GM18858 (cell line): ENCODE data around the gene N4BP2L2.

ENCODE experiments used
- ATAC-seq: cut with Tn5 transposase; IDR thresholded peaks from one replicate; pipeline ENCODE4 v1.9.1; 2021; ENCODE audit not compliant: unreplicated experiment

The N4BP2L2 gene

DNA sequence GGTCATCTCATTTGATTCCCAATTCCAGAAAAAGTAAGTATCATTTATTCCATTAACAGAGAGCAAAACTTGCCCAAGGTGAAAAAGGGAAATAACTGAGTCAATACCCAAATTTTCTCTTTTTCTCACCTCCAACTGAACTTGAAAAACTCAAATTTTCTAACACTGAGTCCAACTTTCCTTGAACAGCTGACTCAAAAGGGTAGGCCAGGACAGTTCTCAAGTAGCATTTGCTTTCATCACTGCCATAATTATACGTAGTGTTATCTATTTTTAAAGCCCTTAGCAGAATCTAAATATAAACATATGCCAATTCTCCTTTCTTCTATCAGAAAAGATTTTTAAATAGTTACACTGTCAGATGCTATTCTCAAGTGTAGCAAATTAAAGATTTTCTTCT lies 3.5 kb downstream of the N4BP2L2 start:
- ATAC-seq = no peak

DNA sequence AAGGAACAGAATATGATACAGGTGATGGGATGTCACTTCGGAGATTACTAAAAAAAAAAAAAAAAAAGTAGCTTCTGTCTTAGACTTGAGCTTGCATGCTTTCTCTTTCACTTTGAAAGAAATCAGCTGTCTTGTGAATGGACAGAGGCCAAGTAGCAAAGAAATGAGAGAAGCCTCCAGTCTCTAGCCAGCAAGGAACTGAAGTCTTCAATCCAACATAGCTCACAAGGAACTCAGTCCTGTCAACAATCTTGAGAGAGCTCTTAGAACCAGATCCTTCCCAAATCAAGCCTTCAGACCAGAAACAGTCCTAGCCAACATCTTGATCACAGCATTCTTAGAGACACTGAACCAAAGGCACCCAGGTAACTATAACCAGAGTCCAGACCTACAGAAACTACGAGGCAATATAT lies 7.7 kb downstream of the N4BP2L2 start:
- ATAC-seq = no peak

DNA sequence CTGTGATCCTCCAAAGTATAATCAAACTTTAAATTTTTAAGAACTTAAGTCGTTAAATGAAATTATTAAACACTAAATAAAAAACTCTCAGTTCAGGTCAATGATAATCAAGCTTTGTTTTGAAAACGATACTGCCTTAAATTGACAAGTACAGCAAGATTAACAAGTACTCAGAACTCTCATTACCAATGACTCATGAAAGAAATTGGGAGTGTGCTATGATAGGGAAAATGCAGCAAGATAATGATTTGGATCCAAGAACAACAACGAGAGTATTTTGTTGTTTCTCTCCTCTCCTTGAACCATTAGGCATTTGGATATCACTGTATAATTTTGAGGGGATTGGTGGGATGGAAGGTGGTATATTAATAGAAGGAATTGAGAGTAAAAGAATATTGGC lies 10.2 kb downstream of the N4BP2L2 start:
- ATAC-seq = no peak

- ATAC-seq = no peak
Measured at GRCh38 chr13:32527151-32527550, 11.4 kb downstream of the N4BP2L2 start.

DNA sequence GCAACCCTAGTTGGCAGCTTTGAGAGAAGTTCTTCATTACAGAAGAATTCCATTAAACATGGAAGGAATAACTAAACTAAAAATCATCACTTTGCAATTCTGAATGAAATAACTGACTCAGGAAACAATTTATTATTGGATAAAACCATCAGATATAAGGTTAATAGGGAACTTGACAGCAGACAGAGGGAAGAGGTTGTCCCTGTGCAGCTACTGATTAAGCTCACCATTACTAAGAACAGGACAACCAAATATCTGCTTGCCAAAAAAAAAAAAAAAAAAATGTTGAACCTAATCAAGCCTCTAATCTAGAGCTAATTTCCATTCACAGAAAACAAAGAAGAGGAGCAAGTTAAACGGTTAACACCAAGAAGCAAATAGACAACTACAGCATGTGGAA lies 12.8 kb downstream of the N4BP2L2 start:
- ATAC-seq = no peak

- ATAC-seq = no peak
Measured at GRCh38 chr13:32515246-32515645, 23.3 kb downstream of the N4BP2L2 start.

GRCh38 chr13:32511482-32511881 lies 27.1 kb downstream of the N4BP2L2 start:
- ATAC-seq = no peak

DNA sequence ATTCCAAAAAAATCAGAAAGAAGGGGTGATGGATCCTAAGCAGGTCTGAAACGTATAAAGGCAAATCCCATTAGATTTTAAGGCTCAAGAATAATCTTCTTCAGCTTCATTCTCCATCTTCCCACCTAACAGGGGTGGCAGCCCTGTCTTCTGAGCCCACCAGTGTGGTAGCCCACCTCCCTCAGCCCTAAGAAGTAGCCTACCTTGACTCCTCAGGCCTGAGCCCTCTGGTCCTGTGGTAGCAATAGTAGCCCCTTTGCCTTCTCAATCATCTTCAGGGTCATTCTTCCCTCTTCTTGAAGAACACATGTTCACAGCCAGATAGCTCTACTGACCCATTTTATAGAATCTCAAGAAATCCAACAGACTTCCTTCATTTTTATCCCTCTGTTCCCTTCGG lies 33.7 kb downstream of the N4BP2L2 start:
- no peak for ATAC-seq

GRCh38 chr13:32504263-32504662 lies 34.3 kb downstream of the N4BP2L2 start:
- no peak for ATAC-seq

DNA sequence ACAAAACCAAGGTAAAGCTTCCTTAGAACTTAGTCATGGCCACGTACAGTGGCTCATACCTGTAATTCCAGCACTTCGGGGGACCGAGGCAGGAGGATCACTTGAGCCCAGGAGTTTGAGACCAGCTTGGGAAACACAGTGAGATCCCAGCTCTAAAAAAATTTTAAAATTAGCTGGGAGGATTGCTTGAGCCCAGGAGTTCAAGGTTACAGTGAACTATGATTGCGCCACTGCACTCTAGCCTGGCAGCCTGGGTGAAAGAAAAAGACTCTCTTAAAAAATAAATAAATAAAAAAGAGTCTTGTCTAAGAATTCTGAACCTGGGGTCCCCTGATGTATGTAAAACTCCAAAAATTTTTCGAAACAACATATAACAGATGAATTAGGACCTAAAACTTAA lies 34.9 kb downstream of the N4BP2L2 start:
- ATAC-seq = no peak

- no peak for ATAC-seq
Measured at GRCh38 chr13:32501064-32501463, 37.5 kb downstream of the N4BP2L2 start.

DNA sequence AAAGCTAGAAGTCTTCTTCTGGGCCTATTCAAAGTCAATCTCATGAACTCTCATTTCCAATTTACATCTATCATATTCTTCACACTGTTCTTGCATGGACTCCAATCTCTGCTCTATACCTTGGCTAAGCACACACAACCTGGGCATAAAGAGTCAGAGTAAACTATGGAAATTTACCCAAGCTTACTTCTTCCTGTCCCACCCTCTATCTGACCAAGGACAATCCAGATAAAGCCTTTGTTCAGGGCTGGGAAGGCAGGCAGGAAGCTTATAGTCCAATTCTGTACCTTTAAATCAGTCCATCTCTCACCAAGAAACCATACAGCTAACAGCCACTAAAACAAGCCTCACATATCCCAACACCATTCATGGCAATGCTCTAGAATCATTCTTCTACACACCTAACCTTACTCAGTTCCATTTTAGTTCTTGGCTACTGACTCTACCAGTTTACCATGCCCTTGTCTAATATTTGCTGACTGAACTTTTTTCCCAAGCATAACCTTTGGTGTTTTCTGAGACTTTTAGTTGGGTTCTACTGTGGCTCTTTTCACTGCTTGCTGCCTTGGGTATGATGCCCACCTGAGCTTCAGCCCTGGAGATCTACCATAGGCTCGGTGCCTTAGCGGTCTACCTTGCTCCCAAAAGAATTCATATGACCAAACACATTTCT lies 38.9 kb downstream of the N4BP2L2 start:
- ATAC-seq = no peak

- ATAC-seq = no peak
Measured at GRCh38 chr13:32497589-32497988, 41.0 kb downstream of the N4BP2L2 start.

DNA sequence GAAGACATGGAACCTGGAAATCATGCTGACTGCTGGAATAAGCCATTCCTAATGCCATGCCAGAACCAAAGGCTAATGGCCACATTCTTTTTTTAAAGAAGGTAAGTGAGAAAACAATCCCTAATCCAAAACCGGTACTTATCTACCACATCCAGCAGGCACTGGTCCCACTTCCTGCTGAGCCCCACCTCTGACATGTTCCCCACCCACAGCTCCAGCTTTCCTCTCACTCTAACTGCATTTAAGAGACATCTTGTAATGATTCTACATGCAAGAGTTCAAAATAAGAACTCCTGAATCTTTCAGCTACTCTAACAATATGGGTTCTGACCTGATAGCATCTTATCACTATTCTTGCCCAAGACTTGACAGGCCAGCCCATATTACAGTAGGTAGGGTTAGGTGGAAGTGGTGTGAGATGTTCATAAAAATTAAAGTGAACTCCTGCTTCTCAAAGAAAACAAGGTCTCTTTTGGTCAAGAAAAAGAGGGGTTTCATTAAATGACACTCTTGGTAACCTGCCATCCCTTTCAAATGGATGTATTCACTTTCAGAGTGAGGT lies 41.9 kb downstream of the N4BP2L2 start:
- ATAC-seq = no peak

GRCh38 chr13:32495841-32496240 lies 42.8 kb downstream of the N4BP2L2 start:
- no peak for ATAC-seq

DNA sequence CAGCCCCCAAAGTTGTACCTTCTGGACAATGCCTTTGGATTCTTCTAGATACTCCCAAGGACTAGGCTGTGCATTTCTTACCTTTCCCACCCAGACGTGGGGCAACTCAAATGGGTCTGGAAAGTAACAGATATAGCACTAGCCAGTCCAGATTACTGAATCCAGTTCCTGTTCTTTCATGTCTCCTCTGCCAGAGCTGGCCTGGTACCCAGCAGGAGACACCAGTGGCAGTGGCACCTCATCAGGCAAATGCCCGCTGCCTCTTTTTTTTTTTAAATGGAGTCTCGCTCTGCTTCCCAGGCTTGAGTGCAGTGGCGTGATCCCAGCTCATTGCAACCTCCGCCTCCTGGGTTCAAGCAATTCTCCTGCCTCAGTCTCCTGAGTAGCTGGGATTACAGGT lies 43.2 kb downstream of the N4BP2L2 start:
- no peak for ATAC-seq

- ATAC-seq = no peak
Measured at GRCh38 chr13:32491028-32491427, 47.6 kb downstream of the N4BP2L2 start.

DNA sequence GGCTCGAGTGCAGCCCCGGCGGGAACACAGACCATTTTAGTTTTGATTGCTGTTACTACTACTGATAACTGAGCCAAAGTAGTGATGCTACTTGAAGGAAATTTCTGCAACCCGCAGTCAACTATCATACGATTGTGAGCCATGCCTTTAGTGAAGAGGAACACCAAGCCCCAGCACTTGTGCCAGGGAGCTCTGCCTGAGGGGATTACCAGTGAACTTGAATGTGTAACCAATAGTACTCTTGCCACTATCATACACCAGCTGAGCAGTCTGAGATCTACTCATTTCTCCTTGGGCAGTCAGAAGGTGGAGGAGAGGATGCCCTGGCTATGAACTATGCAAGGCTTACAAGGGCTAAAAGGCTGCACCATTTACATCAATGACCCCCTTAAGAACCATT lies 61.7 kb downstream of the N4BP2L2 start:
- no peak for ATAC-seq

DNA sequence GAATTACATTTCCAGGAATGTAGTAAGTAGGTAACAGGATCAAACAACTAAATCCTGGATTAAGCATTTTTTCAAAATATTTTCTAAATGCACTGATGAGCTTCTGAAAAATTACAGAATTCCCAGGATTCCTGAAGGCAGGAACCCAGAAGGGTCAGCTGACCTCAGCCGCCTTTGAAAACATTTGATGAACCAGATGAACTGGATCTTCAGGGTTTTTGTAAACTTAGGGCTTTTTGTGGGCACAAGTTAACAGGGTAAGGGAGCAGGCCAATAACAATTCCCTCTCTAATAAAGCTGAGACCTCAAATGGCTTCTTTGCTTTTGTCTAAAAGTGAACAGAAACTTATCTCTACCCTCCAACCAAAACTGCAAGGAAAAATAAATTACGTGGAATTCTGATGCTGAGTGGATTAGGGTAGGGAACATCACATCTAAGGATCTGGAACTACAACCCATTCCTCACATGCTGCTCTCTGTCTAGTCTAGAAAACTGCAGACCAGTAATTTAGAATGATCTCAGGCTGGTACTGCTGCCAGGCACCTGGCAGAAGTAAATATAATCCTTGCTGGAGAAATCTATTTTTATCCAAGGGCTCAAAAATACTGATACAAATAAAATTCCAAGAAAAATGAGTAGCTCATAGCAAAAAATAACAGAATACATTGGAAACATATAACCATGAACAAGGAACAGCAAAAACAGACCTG lies 62.4 kb downstream of the N4BP2L2 start:
- ATAC-seq = no peak

GRCh38 chr13:32474999-32475792 lies 63.4 kb downstream of the N4BP2L2 start:
- ATAC-seq = no peak

- no peak for ATAC-seq
Measured at GRCh38 chr13:32473650-32474049, 64.9 kb downstream of the N4BP2L2 start.

GRCh38 chr13:32472194-32472621 lies 66.4 kb downstream of the N4BP2L2 start:
- ATAC-seq = peak; percentile 76
